ENCODE measurements around the gene TBC1D2B. TPM values are rescaled to one million over a fixed set of nuclear protein-coding genes. Genes with fewer than 3 reads are reported as not detected.

Gene TBC1D2B
- total and polyA plus RNA-seq, 11 donors = 5.1 to 45.2 (median 10.1) TPM

DNA sequence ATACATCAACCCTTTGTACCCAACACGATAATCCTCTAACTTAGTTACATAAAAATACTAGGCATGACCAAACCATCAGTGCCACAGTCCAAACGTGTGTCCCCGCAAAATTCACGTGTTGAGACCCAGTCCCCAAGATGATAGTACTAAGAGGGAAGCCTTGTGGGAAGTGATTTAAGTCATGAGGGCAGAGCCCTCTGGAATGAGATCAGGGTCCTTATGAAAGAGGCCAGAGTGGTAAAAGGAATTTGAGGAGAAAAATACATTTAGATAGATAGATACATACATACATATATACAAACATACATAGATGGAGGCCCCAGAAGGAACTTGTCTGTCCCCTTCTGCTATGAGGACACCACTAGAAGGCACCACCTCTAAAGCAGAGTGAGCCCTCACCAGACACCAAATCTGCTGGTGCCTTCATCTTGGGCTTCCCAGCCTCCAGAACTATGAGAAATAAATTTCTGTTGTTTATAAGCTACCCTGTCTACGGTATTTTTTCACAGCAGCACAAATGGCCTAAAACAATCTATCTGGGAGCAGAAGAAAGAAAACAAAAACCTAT, 8.0 kb downstream of the TBC1D2B start:
- H3K36me3 ChIP-seq = peaks cover 0 to 2% (median 0%) of the 10 kb centered on the region in 9 donors
- no peaks in the 10 kb centered on the region for H3K9me3 ChIP-seq
- DNase-seq = no peak
- WGBS, 4 donors = 67 to 79% (median 76%) methylated on average over 5 of the region's 5 CpGs
- peaks cover 18 to 99% (median 68%) of the 10 kb centered on the region in 12 donors for H3K4me1 ChIP-seq
- no peak for ATAC-seq
- peak overlapping the region in 9 of 12 donors; percentile 5 to 91 (median 62) for H3K27ac ChIP-seq
- intact Hi-C loops (cut with DNase I) = loop anchor here in 3 of 10 donors (2.0 to 10.0 kb wide), 3 partner anchors 19 to 45 kb away; no protein-coding TSS in a partner anchor
- TF ChIP-seq, protein P1, sequence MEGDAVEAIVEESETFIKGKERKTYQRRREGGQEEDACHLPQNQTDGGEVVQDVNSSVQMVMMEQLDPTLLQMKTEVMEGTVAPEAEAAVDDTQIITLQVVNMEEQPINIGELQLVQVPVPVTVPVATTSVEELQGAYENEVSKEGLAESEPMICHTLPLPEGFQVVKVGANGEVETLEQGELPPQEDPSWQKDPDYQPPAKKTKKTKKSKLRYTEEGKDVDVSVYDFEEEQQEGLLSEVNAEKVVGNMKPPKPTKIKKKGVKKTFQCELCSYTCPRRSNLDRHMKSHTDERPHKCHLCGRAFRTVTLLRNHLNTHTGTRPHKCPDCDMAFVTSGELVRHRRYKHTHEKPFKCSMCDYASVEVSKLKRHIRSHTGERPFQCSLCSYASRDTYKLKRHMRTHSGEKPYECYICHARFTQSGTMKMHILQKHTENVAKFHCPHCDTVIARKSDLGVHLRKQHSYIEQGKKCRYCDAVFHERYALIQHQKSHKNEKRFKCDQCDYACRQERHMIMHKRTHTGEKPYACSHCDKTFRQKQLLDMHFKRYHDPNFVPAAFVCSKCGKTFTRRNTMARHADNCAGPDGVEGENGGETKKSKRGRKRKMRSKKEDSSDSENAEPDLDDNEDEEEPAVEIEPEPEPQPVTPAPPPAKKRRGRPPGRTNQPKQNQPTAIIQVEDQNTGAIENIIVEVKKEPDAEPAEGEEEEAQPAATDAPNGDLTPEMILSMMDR (IDR thresholded peaks at IDR 0.05) = no peak
- TF ChIP-seq POLR2A (IDR thresholded peaks at IDR 0.05) = no peak
- H3K27me3 ChIP-seq = no peaks in the 10 kb centered on the region
- H3K4me3 ChIP-seq = peak overlapping the region in 1 of 12 donors; percentile 28

DNA sequence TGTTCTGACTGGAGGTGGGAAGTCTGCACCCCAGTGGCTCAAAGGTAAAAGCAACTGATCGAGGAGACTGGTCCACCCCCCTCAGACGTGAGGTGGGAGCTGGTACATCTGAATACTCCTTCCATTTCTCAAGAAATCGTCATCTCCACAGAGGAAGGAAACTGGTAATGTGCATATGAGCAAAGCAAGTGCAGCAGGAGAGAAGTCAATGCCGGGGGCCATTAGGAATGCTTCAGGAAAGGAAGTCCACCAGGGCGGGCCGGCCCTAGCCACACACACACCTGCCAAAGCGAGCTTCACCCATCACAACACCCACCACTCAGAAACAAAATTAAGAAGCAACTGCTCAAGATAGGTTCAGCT, 8.5 kb downstream of the TBC1D2B start:
- 50 to 63% (median 55%) methylated on average over 7 of the region's 7 CpGs for WGBS, 4 donors
- H3K27ac ChIP-seq = peak overlapping the region in 11 of 12 donors; percentile 5 to 91 (median 61)
- H3K4me3 ChIP-seq = peak overlapping the region in 2 of 12 donors; percentile 4 to 21

GRCh38 chr15:78067328-78068228, 9.9 kb downstream of the TBC1D2B start:
- Histone ChIP-seq H3K27me3 (no peaks in the 10 kb centered on the region), H3K9me3 (no peaks in the 10 kb centered on the region), H3K4me1 (peaks cover 18 to 99% (median 73%) of the 10 kb centered on the region in 12 donors), H3K36me3 (no peaks in the 10 kb centered on the region), H3K27ac (peak overlapping the region in 11 of 12 donors; percentile 2 to 91 (median 64)), H3K4me3 (no peak overlapping the region)
- TF ChIP-seq, protein P1 (IDR thresholded peaks at IDR 0.05) = no peak
- TF ChIP-seq POLR2A (IDR thresholded peaks at IDR 0.05) = no peak
- no peak for DNase-seq
- WGBS, 4 donors = 20 to 52% (median 35%) methylated on average over 1 of the region's 1 CpG
- no peak for ATAC-seq
- intact Hi-C loops (cut with DNase I) = loop anchor here in 1 of 10 donors (2.0 kb wide), 1 partner anchor 17 kb away; no protein-coding TSS in a partner anchor

More for the DNA sequence above, 8.5 kb downstream of the TBC1D2B start:
- Histone ChIP-seq H3K9me3 (no peaks in the 10 kb centered on the region), H3K4me1 (peaks cover 18 to 99% (median 73%) of the 10 kb centered on the region in 12 donors), H3K36me3 (no peaks in the 10 kb centered on the region), H3K27me3 (no peaks in the 10 kb centered on the region)
- intact Hi-C loops (cut with DNase I) = loop anchor here in 1 of 10 donors (2.0 kb wide), 1 partner anchor 18 kb away; no protein-coding TSS in a partner anchor
- TF ChIP-seq, protein P1 (IDR thresholded peaks at IDR 0.05) = no peak
- no peak for TF ChIP-seq POLR2A (IDR thresholded peaks at IDR 0.05)
- peak in 1 of 4 donors; percentile 11 for ATAC-seq
- no peak for DNase-seq

Measured in heart left ventricle (tissue), 16 donors.